ENCODE results near the gene RASA3.

RASA3 gene

DNA sequence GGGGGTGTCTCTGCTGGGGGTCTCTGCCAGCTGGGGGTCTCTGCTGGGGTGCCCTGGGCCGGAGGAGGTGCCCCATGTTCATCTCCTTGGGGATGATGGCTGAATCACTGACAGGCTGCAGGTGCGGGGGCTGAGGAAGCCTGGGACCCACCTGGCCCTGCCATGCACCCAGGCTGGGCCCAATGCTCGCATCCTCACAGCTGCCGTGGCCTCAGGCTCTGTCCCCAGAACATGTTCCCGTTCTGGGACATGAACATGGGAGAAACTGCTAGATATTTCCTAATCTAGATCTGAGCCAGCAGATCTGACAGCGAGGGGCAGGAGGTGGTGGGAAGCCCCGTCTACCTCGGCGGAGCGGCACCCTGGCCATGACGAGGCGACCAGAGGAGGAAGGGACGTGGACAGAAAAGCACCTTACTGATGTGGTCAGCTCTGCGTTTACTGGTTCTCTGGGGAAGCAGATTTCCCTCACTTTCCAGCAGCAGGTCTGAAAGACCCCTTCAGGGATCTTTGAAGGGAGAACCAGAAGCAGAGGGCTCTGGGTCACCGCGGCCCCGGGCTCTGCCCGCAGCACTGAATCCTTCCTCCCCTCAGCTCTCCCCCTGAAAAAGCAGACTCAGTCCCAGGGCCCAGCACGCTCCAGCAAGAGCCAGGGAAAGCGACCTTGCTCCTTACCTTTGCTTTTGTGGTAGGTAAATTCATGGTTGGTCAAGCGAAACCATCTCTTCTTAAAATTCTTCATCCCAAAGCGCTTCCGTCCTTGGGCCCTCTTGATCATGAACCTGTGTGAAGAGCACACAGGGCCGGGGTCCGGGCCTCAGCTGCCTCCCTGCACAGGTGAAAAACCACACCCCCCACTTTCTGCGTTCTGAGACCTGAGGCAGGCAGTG, 132.0 kb downstream of the RASA3 start:
- no peak for TF ChIP-seq EZH2 (optimal IDR thresholded peaks at IDR 0.05; ENCODE audit: low read depth, low read length)
- TF ChIP-seq CTCF (IDR thresholded peaks at IDR 0.05; ENCODE audit: low read length), result no peak
- no peak for TF ChIP-seq EZH2phosphoT487 (IDR thresholded peaks at IDR 0.05; ENCODE audit: low read length)
- Histone ChIP-seq H4K20me1 (ENCODE audit: insufficient read depth, low read length) (no peaks in the 10 kb centered on the region), H3K9me3 (replicated peaks; ENCODE audit: insufficient read depth, low read length) (no peaks in the 10 kb centered on the region), H3K36me3 (replicated peaks; ENCODE audit: insufficient read depth, low read length) (no peaks in the 10 kb centered on the region; the same call in 1 of the 2 replicates), H2AFZ (ENCODE audit: low read length) (no peak overlapping the region), H3F3A (ENCODE audit: insufficient read depth, low read length) (peaks cover 6% of the 10 kb centered on the region; the same call in 1 of the 2 replicates), H3K9me2 (replicated peaks; ENCODE audit: insufficient read depth, low read length) (no peaks in the 10 kb centered on the region), H3K4me3 (ENCODE audit: low read length) (no peak overlapping the region), H3K27ac (ENCODE audit: low read length) (no peak overlapping the region), H3K4me2 (ENCODE audit: low read depth, low read length) (no peak overlapping the region), H3K27me3 (replicated peaks; ENCODE audit: insufficient read depth, low read length) (no peaks in the 10 kb centered on the region), H3K9ac (ENCODE audit: low read length) (no peak overlapping the region), H3K4me1 (ENCODE audit: low read length) (no peaks in the 10 kb centered on the region), H3K79me2 (ENCODE audit: low read length) (peaks cover 10% of the 10 kb centered on the region)
- no peak for DNase-seq

DNA sequence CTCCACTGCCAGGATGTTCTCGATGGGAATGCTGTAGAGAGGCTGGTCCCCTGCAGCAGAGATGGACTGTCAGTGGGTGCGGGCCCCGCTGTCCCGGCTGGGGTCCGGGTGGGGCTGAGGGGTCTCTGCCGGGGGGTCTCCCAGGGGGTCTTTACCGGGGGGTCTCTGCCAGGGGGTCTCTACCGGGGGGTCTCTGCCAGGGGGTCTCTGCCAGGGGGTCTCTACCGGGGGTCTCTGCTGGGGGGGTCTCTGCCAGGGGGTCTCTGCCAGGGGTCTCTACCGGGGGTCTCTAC, 132.9 kb downstream of the RASA3 start:
- Histone ChIP-seq H3K9ac (ENCODE audit: low read length) (no peak overlapping the region), H3K36me3 (replicated peaks; ENCODE audit: insufficient read depth, low read length) (no peaks in the 10 kb centered on the region; the same call in 1 of the 2 replicates), H4K20me1 (ENCODE audit: insufficient read depth, low read length) (no peaks in the 10 kb centered on the region), H3F3A (ENCODE audit: insufficient read depth, low read length) (peaks cover 6% of the 10 kb centered on the region; the same call in 1 of the 2 replicates), H3K27me3 (replicated peaks; ENCODE audit: insufficient read depth, low read length) (no peaks in the 10 kb centered on the region), H2AFZ (ENCODE audit: low read length) (no peak overlapping the region), H3K9me2 (replicated peaks; ENCODE audit: insufficient read depth, low read length) (no peaks in the 10 kb centered on the region), H3K4me3 (ENCODE audit: low read length) (no peak overlapping the region), H3K27ac (ENCODE audit: low read length) (no peak overlapping the region), H3K79me2 (ENCODE audit: low read length) (peaks cover 10% of the 10 kb centered on the region), H3K9me3 (replicated peaks; ENCODE audit: insufficient read depth, low read length) (no peaks in the 10 kb centered on the region), H3K4me2 (ENCODE audit: low read depth, low read length) (no peak overlapping the region), H3K4me1 (ENCODE audit: low read length) (no peaks in the 10 kb centered on the region)
- TF ChIP-seq EZH2 (optimal IDR thresholded peaks at IDR 0.05; ENCODE audit: low read depth, low read length), result no peak
- no peak for TF ChIP-seq CTCF (IDR thresholded peaks at IDR 0.05; ENCODE audit: low read length)
- TF ChIP-seq EZH2phosphoT487 (IDR thresholded peaks at IDR 0.05; ENCODE audit: low read length), result no peak
- no peak for DNase-seq

GRCh38 chr13:113998781-113999617, 133.4 kb downstream of the RASA3 start:
- Histone ChIP-seq H3K4me3 (ENCODE audit: low read length) (no peak overlapping the region), H4K20me1 (ENCODE audit: insufficient read depth, low read length) (no peaks in the 10 kb centered on the region), H3K9ac (ENCODE audit: low read length) (no peak overlapping the region), H3K4me1 (ENCODE audit: low read length) (no peaks in the 10 kb centered on the region), H3K79me2 (ENCODE audit: low read length) (peaks cover 10% of the 10 kb centered on the region), H2AFZ (ENCODE audit: low read length) (no peak overlapping the region), H3K27me3 (replicated peaks; ENCODE audit: insufficient read depth, low read length) (no peaks in the 10 kb centered on the region), H3K27ac (ENCODE audit: low read length) (no peak overlapping the region), H3F3A (ENCODE audit: insufficient read depth, low read length) (peaks cover 5% of the 10 kb centered on the region; the same call in 1 of the 2 replicates), H3K9me3 (replicated peaks; ENCODE audit: insufficient read depth, low read length) (no peaks in the 10 kb centered on the region), H3K4me2 (ENCODE audit: low read depth, low read length) (no peak overlapping the region), H3K36me3 (replicated peaks; ENCODE audit: insufficient read depth, low read length) (peaks cover 3% of the 10 kb centered on the region), H3K9me2 (replicated peaks; ENCODE audit: insufficient read depth, low read length) (no peaks in the 10 kb centered on the region)
- TF ChIP-seq CTCF (IDR thresholded peaks at IDR 0.05; ENCODE audit: low read length), result no peak
- DNase-seq, result no peak

Data from MM.1S (cell line).